SK-N-SH treated with all-trans-retinoic acid at 6 μM for 48 hours (cell line): Measurements from ENCODE around the gene ZCWPW2.

Source experiments
- ARNTL ChIP-seq: fragments of 450-650 bp; formaldehyde crosslinking; IDR thresholded peaks from 2 replicates; pipeline ENCODE4 v1.5.0; 2020; ENCODE audit warnings: low read depth, mild to moderate bottlenecking, moderate library complexity, borderline replicate concordance
- ESRRG ChIP-seq: fragments of 250-450 bp; sonication (Bioruptor Pico); IDR thresholded peaks from 2 replicates; pipeline ENCODE4 v1.6.1; 2021; ENCODE audit warnings: mild to moderate bottlenecking
- GLIS3 ChIP-seq: fragments of 250-450 bp; sonication (Bioruptor Pico); IDR thresholded peaks from 2 replicates; pipeline ENCODE4 v1.5.0; 2020; ENCODE audit warnings: mild to moderate bottlenecking, moderate library complexity
- RARB ChIP-seq: fragments of 250-450 bp; sonication (Bioruptor Pico); IDR thresholded peaks from 2 replicates; pipeline ENCODE4 v1.8.0; 2021; ENCODE audit warnings: mild to moderate bottlenecking, moderate library complexity
- ZFP30 ChIP-seq: fragments of 450-650 bp; formaldehyde crosslinking; IDR thresholded peaks from 2 replicates; pipeline ENCODE4 v1.5.0; 2022; ENCODE audit warnings: mild to moderate bottlenecking, moderate library complexity
- ZNF565 ChIP-seq: fragments of 450-650 bp; formaldehyde crosslinking; conservative IDR thresholded peaks from 2 replicates; pipeline ENCODE4 v1.5.0; 2020; ENCODE audit warnings: low read depth, mild to moderate bottlenecking, moderate library complexity
- TF ChIP-seq, protein P1 (sequence below): fragments of 250-450 bp; sonication (Bioruptor Pico); IDR thresholded peaks from 2 replicates; pipeline ENCODE4 v1.5.1; 2020; ENCODE audit warnings: low read depth, mild to moderate bottlenecking, moderate library complexity
- TF ChIP-seq, protein P2 (sequence below): fragments of 250-450 bp; sonication (Bioruptor Pico); IDR thresholded peaks from 2 replicates; pipeline ENCODE4 v1.8.0; 2020; ENCODE audit warnings: mild to moderate bottlenecking, moderate library complexity, borderline replicate concordance

DNA sequence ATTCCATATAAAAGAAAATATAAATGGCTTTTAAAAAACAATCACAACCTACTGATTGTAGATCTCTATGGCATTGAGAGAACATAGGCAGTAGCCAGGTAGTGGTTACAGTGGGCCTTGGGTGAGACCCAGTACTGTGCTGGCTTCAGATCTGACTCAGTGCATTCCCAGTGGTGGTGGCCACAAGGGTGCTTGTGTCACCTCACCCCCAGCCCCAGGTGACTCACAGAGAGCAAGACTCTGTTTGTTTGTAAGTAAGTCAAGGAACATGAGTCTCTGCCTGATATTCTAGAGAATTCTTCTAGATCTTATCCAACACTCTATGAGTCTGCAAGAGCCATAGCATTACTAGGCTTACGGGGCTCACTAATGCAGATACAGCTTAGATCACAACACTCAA, 118.9 kb downstream of the ZCWPW2 start:
- TF ChIP-seq ESRRG, result no peak
- no peak for TF ChIP-seq ZNF565 (CRISPR knock-in tag)
- TF ChIP-seq GLIS3 (CRISPR knock-in tag), result no peak
- TF ChIP-seq, protein P1, sequence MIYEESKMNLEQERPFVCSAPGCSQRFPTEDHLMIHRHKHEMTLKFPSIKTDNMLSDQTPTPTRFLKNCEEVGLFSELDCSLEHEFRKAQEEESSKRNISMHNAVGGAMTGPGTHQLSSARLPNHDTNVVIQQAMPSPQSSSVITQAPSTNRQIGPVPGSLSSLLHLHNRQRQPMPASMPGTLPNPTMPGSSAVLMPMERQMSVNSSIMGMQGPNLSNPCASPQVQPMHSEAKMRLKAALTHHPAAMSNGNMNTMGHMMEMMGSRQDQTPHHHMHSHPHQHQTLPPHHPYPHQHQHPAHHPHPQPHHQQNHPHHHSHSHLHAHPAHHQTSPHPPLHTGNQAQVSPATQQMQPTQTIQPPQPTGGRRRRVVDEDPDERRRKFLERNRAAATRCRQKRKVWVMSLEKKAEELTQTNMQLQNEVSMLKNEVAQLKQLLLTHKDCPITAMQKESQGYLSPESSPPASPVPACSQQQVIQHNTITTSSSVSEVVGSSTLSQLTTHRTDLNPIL (CRISPR knock-in tag), result no peak
- TF ChIP-seq ARNTL, result no peak
- TF ChIP-seq ZFP30 (CRISPR knock-in tag), result no peak
- TF ChIP-seq, protein P2, sequence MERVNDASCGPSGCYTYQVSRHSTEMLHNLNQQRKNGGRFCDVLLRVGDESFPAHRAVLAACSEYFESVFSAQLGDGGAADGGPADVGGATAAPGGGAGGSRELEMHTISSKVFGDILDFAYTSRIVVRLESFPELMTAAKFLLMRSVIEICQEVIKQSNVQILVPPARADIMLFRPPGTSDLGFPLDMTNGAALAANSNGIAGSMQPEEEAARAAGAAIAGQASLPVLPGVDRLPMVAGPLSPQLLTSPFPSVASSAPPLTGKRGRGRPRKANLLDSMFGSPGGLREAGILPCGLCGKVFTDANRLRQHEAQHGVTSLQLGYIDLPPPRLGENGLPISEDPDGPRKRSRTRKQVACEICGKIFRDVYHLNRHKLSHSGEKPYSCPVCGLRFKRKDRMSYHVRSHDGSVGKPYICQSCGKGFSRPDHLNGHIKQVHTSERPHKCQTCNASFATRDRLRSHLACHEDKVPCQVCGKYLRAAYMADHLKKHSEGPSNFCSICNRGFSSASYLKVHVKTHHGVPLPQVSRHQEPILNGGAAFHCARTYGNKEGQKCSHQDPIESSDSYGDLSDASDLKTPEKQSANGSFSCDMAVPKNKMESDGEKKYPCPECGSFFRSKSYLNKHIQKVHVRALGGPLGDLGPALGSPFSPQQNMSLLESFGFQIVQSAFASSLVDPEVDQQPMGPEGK (CRISPR knock-in tag), result no peak
- no peak for TF ChIP-seq RARB
